GM18907 (cell line): Measurements from ENCODE around the gene ADCY5.
"Not testable (repeated sequence)": the region's sequence is repeated elsewhere in the genome, so short reads cannot be mapped to it uniquely, and the experiment has no call there.

ENCODE experiments used
- ATAC-seq: cut with Tn5 transposase; IDR thresholded peaks from one replicate; pipeline ENCODE4 v1.9.1; 2021; ENCODE audit warnings: mild to moderate bottlenecking, moderate library complexity; ENCODE audit not compliant: unreplicated experiment

ADCY5 gene

GRCh38 chr3:123448536-123449101 is at the start of gene ADCY5:
Gene ADCY5, minus strand, starts transcription at chr3:123449090. Its CDS starts 545 bp downstream, at chr3:123448545.
- ATAC-seq = no peak

- ATAC-seq = no peak
Observed at GRCh38 chr3:123493912-123494311, 45.0 kb upstream of the ADCY5 start.

- no peak for ATAC-seq
Observed at GRCh38 chr3:123491966-123492587, 43.2 kb upstream of the ADCY5 start.

GRCh38 chr3:123489400-123490004 is 40.6 kb upstream of the ADCY5 start:
- ATAC-seq = no peak

GRCh38 chr3:123488645-123489347 is 39.9 kb upstream of the ADCY5 start:
- no peak for ATAC-seq

- ATAC-seq = not testable (repeated sequence)
Observed at GRCh38 chr3:123487063-123487462, 38.2 kb upstream of the ADCY5 start.

GRCh38 chr3:123486460-123486859 is 37.6 kb upstream of the ADCY5 start:
- no peak for ATAC-seq

- ATAC-seq = no peak
Observed at GRCh38 chr3:123485551-123485950, 36.7 kb upstream of the ADCY5 start.

GRCh38 chr3:123483146-123483545 is 34.3 kb upstream of the ADCY5 start:
- ATAC-seq = no peak

- ATAC-seq = no peak
Observed at GRCh38 chr3:123481722-123482457, 33.0 kb upstream of the ADCY5 start.

GRCh38 chr3:123481071-123481470 is 32.2 kb upstream of the ADCY5 start:
- ATAC-seq = no peak

GRCh38 chr3:123480428-123480827 is 31.5 kb upstream of the ADCY5 start:
- ATAC-seq = peak; percentile 72

- ATAC-seq = no peak
Observed at GRCh38 chr3:123479891-123480290, 31.0 kb upstream of the ADCY5 start.

GRCh38 chr3:123478314-123478713 is 29.4 kb upstream of the ADCY5 start:
- ATAC-seq = no peak

GRCh38 chr3:123476967-123477750 is 28.3 kb upstream of the ADCY5 start:
- ATAC-seq = no peak

GRCh38 chr3:123475786-123476185 is 26.9 kb upstream of the ADCY5 start:
- ATAC-seq = no peak

- no peak for ATAC-seq
Observed at GRCh38 chr3:123471106-123471505, 22.2 kb upstream of the ADCY5 start.

GRCh38 chr3:123469323-123469995 is 20.6 kb upstream of the ADCY5 start:
- no peak for ATAC-seq

GRCh38 chr3:123467046-123467445 is 18.2 kb upstream of the ADCY5 start:
- no peak for ATAC-seq

- no peak for ATAC-seq
Observed at GRCh38 chr3:123464211-123464610, 15.3 kb upstream of the ADCY5 start.
